SK-N-MC (cell line): ENCODE data around the gene PFKP.

ENCODE experiments used
- EZH2 ChIP-seq: fragments of 200-600 bp; sonication (generic); IDR thresholded peaks from one replicate; pipeline ENCODE4 v1.6.1; 2017; ENCODE audit warnings: antibody characterized with exemption
- POLR2AphosphoS5 ChIP-seq: IDR thresholded peaks from 2 replicates; pipeline ENCODE4 v1.6.1; 2012; ENCODE audit warnings: mild to moderate bottlenecking, low read depth, low read length, borderline replicate concordance

GRCh38 chr10:3136763-3137611 lies 69.6 kb downstream of the PFKP start:
- TF ChIP-seq POLR2AphosphoS5 (no peak), EZH2 (no peak)
